C4-2B (cell line): Measurements from ENCODE around the gene NABP2.

Experiments
- CTCF ChIP-seq: fragments of 450-650 bp; conservative IDR thresholded peaks from 2 replicates; pipeline ENCODE4 v1.5.1; 2017; ENCODE audit warnings: mild to moderate bottlenecking
- ZFX ChIP-seq: fragments of 450-650 bp; IDR thresholded peaks from 2 replicates; pipeline ENCODE4 v1.6.1; 2017

GRCh38 chr12:56189099-56189917 lies 34.8 kb upstream of the NABP2 start, which contains the start of gene SMARCC2:
- TF ChIP-seq CTCF (peak; percentile 100), ZFX (peak; percentile 63)
